GM12864 (cell line): ENCODE results near the gene ATP6V1F.
A peak's percentile ranks its signal among the peaks of the same experiment; 100 is the strongest.
"Not testable (repeated sequence)": the region's sequence is repeated elsewhere in the genome, so short reads cannot be mapped to it uniquely, and the experiment has no call there.

ENCODE experiments used
- DNase-seq: peaks from one replicate; pipeline ENCODE4 v3.0.0-alpha.2; 2011; ENCODE audit warnings: low read depth
- H3K4me3 ChIP-seq: 2 replicates; pipeline ENCODE4 v1.5.1; 2011; ENCODE audit warnings: mild to moderate bottlenecking, low read depth, low read length, control low read depth
- CTCF ChIP-seq: IDR thresholded peaks from 2 replicates; pipeline ENCODE4 v1.5.1; 2011; ENCODE audit warnings: low read depth, mild to moderate bottlenecking, moderate library complexity, low read length, control low read depth, inconsistent platforms; ENCODE audit errors: missing control alignments

ATP6V1F gene

GRCh38 chr7:128911423-128912031 lies 48.9 kb downstream of the ATP6V1F start:
- DNase-seq: no peak
- no peak for TF ChIP-seq CTCF
- H3K4me3 ChIP-seq: no peak overlapping the region

- no peak for TF ChIP-seq CTCF
- no peak overlapping the region for H3K4me3 ChIP-seq
- no peak for DNase-seq
Measured at GRCh38 chr7:128912281-128912680, 49.6 kb downstream of the ATP6V1F start.

GRCh38 chr7:128912709-128913495 lies 50.2 kb downstream of the ATP6V1F start:
- H3K4me3 ChIP-seq: not testable (repeated sequence)

GRCh38 chr7:128913870-128914565 lies 51.4 kb downstream of the ATP6V1F start:
- H3K4me3 ChIP-seq: no peak overlapping the region
- TF ChIP-seq CTCF: no peak
- DNase-seq: no peak

More at GRCh38 chr7:128912709-128913495, 50.2 kb downstream of the ATP6V1F start:
- not testable (repeated sequence) for DNase-seq

GRCh38 chr7:128914566-128915151 lies 52.0 kb downstream of the ATP6V1F start:
- DNase-seq: no peak
- no peak overlapping the region for H3K4me3 ChIP-seq
- TF ChIP-seq CTCF: peak; percentile 26

GRCh38 chr7:128915271-128915819 lies 52.7 kb downstream of the ATP6V1F start:
- H3K4me3 ChIP-seq: peak overlapping the region; percentile 17; the same call in 1 of the 2 replicates
- TF ChIP-seq CTCF: no peak
- DNase-seq: no peak
